Liver (tissue), 9 donors: Measurements from ENCODE around the gene TMEM123. TPM values are rescaled to one million over a fixed set of nuclear protein-coding genes. Genes with fewer than 3 reads are reported as not detected.

ENCODE experiments used
- DNase-seq: peaks from one replicate; pipeline ENCODE4 v3.0.0-alpha.2; 2017; ENCODE audit warnings: low spot score
- H3K27ac ChIP-seq, 2 donors: one replicate each; pipeline ENCODE4 v1.7.0; 2013; ENCODE audit warnings: inconsistent platforms in 2 of 2, low read length in 2 of 2, control low read depth in 1 of 2, low read depth in 1 of 2, mild to moderate bottlenecking in 1 of 2
- H3K27me3 ChIP-seq, 4 donors: one replicate each; pipeline versions ENCODE4 v1.6.1 to v1.7.0; 2013; ENCODE audit warnings: low read length in 3 of 4, inconsistent platforms in 1 of 4, mild to moderate bottlenecking in 1 of 4, moderate library complexity in 1 of 4; ENCODE audit not compliant: control insufficient read depth in 4 of 4, insufficient read depth in 4 of 4
- H3K36me3 ChIP-seq, 4 donors: one replicate each; pipeline versions ENCODE4 v1.6.1 to v1.7.0; 2013; ENCODE audit warnings: low read length in 3 of 4, mild to moderate bottlenecking in 3 of 4, low read depth in 1 of 4, moderate library complexity in 1 of 4; ENCODE audit not compliant: control insufficient read depth in 4 of 4, insufficient read depth in 3 of 4
- H3K4me1 ChIP-seq, 4 donors: one replicate each; pipeline versions ENCODE4 v1.6.1 to v1.7.0; 2013; ENCODE audit warnings: low read length in 3 of 4, mild to moderate bottlenecking in 3 of 4, moderate library complexity in 1 of 4; ENCODE audit not compliant: control insufficient read depth in 4 of 4, insufficient read depth in 4 of 4
- H3K4me3 ChIP-seq, 3 donors: one replicate each; pipeline versions ENCODE4 v1.6.1 to v1.7.0; 2013; ENCODE audit warnings: low read length in 3 of 3, control low read depth in 1 of 3, low read depth in 1 of 3, mild to moderate bottlenecking in 1 of 3
- H3K9ac ChIP-seq, 2 donors: one replicate each; pipeline ENCODE4 v1.7.0; 2013; ENCODE audit warnings: low read length in 2 of 2, mild to moderate bottlenecking in 2 of 2, moderate library complexity in 2 of 2, control low read depth in 1 of 2, low read depth in 1 of 2
- H3K9me3 ChIP-seq, 4 donors: one replicate each; pipeline versions ENCODE4 v1.6.1 to v1.7.0; 2013; ENCODE audit warnings: low read length in 3 of 4; ENCODE audit not compliant: control insufficient read depth in 4 of 4
- EGR1 ChIP-seq, 2 donors: IDR thresholded peaks; 2 replicates each; pipeline ENCODE4 v1.6.1; 2016 to 2018; ENCODE audit warnings: antibody characterized with exemption in 2 of 2, low read depth in 2 of 2
- FOXA1 ChIP-seq: IDR thresholded peaks from 2 replicates; pipeline ENCODE4 v1.6.1; 2016; ENCODE audit warnings: antibody characterized with exemption
- FOXA2 ChIP-seq: IDR thresholded peaks from 2 replicates; pipeline ENCODE4 v1.6.1; 2016; ENCODE audit warnings: antibody characterized with exemption
- GABPA ChIP-seq, 2 donors: IDR thresholded peaks in 1 of 2; conservative IDR thresholded peaks in 1 of 2; 2 replicates each; pipeline ENCODE4 v1.6.1; 2016; ENCODE audit warnings: antibody characterized with exemption in 2 of 2, mild to moderate bottlenecking in 1 of 2, moderate library complexity in 1 of 2
- HNF4A ChIP-seq, 2 donors: conservative IDR thresholded peaks; 2 replicates each; pipeline ENCODE4 v1.6.1; 2016; ENCODE audit warnings: antibody characterized with exemption in 2 of 2, mild to moderate bottlenecking in 2 of 2
- HNF4G ChIP-seq: IDR thresholded peaks from 2 replicates; pipeline ENCODE4 v1.6.1; 2016; ENCODE audit warnings: antibody characterized with exemption
- JUND ChIP-seq, 2 donors: IDR thresholded peaks; 2 replicates each; pipeline ENCODE4 v1.6.1; 2016; ENCODE audit warnings: antibody characterized with exemption in 2 of 2
- MAX ChIP-seq: IDR thresholded peaks from 2 replicates; pipeline ENCODE4 v1.6.1; 2016; ENCODE audit warnings: antibody characterized with exemption
- NR2F2 ChIP-seq: IDR thresholded peaks from 2 replicates; pipeline ENCODE4 v1.6.1; 2016; ENCODE audit warnings: antibody characterized with exemption
- RAD21 ChIP-seq, 2 donors: IDR thresholded peaks; 2 replicates each; pipeline ENCODE4 v1.6.1; 2016; ENCODE audit warnings: antibody characterized with exemption in 2 of 2, mild to moderate bottlenecking in 2 of 2
- REST ChIP-seq: IDR thresholded peaks from 2 replicates; pipeline ENCODE4 v1.6.1; 2016; ENCODE audit warnings: antibody characterized with exemption, mild to moderate bottlenecking
- RXRA ChIP-seq, 2 donors: IDR thresholded peaks; 2 replicates each; pipeline ENCODE4 v1.6.1; 2017 to 2018; ENCODE audit warnings: antibody characterized with exemption in 2 of 2, mild to moderate bottlenecking in 1 of 2
- SP1 ChIP-seq: IDR thresholded peaks from 2 replicates; pipeline ENCODE4 v1.6.1; 2018; ENCODE audit warnings: antibody characterized with exemption, mild to moderate bottlenecking
- TAF1 ChIP-seq: conservative IDR thresholded peaks from 2 replicates; pipeline ENCODE4 v1.6.1; 2016; ENCODE audit warnings: antibody characterized with exemption, mild to moderate bottlenecking
- YY1 ChIP-seq: IDR thresholded peaks from 2 replicates; pipeline ENCODE4 v1.6.1; 2016; ENCODE audit warnings: antibody characterized with exemption, mild to moderate bottlenecking
- ZBTB33 ChIP-seq: IDR thresholded peaks from 2 replicates; pipeline ENCODE4 v1.6.1; 2016; ENCODE audit warnings: antibody characterized with exemption
- WGBS: extraction: QIAGEN DNeasy Blood & Tissue Kit; methylation state at CpG from one replicate; pipeline ENCODE4 v1.1.7; 2013; 5-methylcytosine and 5-hydroxymethylcytosine counted together
- polyA plus RNA-seq, 2 donors: library from polyadenylated mRNA; stranded (reverse) in 1 of 2; unstranded in 1 of 2; fragments of 200-250 nt in 1 of 2; fragments of >200 nt in 1 of 2; fragmentation: Nextera tagmentation in 1 of 2; extraction: Ambion mirVana in 1 of 2; gene quantifications; one replicate each; pipeline versions ENCODE4 v1.2.1 to v1.2.3, GENCODE V29; 2013 to 2015
- total RNA-seq, 2 donors: library from RNA; depleted of rRNA; stranded (reverse); fragments of >200 nt; gene quantifications; one replicate each; pipeline ENCODE4 v1.2.3, GENCODE V29; 2014
- TF ChIP-seq, protein P1 (sequence below): IDR thresholded peaks from 2 replicates; pipeline ENCODE4 v1.6.1; 2016; ENCODE audit warnings: antibody characterized with exemption
- TF ChIP-seq, protein P2 (sequence below): fragments of 150-350 bp; IDR thresholded peaks from 2 replicates; pipeline ENCODE4 v1.5.1; 2017; ENCODE audit warnings: improper control_type of control experiment, low read depth, low read length; ENCODE audit not compliant: missing input control
- donor health status: healthy.
- donor health status: healthy.
- donor health status: healthy.
- donor health status: healthy.
- donor health status: healthy.

The TMEM123 gene
- total and polyA plus RNA-seq, 4 donors: 101 to 140 (median 107) TPM

DNA sequence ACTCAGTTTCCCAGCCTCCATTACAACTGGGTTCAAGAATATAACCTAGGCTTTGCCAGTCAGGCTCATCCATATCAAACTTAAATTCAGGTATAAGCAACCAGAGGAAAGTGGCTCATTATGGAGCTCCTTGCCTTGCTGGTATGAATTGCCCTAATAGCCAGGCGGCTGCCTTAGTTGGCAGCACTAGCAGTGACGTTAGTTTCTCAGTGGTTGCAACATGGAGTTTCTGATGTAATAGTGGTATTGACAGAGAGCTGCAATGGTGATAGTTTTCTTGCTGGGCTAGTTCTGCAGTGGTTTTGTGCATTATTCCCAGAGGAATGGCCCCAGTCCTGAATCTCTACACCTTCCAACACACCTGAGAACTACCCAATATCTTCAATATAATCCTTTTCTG, 3.8 kb upstream of the TMEM123 start:
- Histone ChIP-seq H3K36me3 (no peaks in the 10 kb centered on the region), H3K4me3 (no peak overlapping the region), H3K27ac (peak overlapping the region; percentile 80), H3K4me1 (peaks cover 7 to 64% (median 42%) of the 10 kb centered on the region in 4 donors), H3K9me3 (no peaks in the 10 kb centered on the region), H3K27me3 (no peaks in the 10 kb centered on the region), H3K9ac (no peak overlapping the region)
- TF ChIP-seq FOXA1: peak; percentile 88
- TF ChIP-seq, protein P1, sequence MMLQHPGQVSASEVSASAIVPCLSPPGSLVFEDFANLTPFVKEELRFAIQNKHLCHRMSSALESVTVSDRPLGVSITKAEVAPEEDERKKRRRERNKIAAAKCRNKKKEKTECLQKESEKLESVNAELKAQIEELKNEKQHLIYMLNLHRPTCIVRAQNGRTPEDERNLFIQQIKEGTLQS: peak; percentile 85
- TF ChIP-seq GABPA (IDR thresholded peaks at IDR 0.05 in 1 of 2, conservative IDR thresholded peaks at IDR 0.05 in 1 of 2): no peak
- peak; percentile 44 to 60 for TF ChIP-seq HNF4A (conservative IDR thresholded peaks at IDR 0.05)
- peak; percentile 75 to 87 for TF ChIP-seq JUND (IDR thresholded peaks at IDR 0.05)
- TF ChIP-seq SP1: peak; percentile 59
- peak; percentile 36 to 61 for TF ChIP-seq RAD21 (IDR thresholded peaks at IDR 0.05)
- TF ChIP-seq NR2F2: no peak
- TF ChIP-seq FOXA2: peak; percentile 96
- no peak for TF ChIP-seq HNF4G
- TF ChIP-seq REST: peak; percentile 73
- peak; percentile 42 for TF ChIP-seq MAX
- TF ChIP-seq EGR1 (IDR thresholded peaks at IDR 0.05; ENCODE audit: low read depth in 2 of 2): peak in 1 of 2 donors; percentile 49
- peak; percentile 67 for TF ChIP-seq ZBTB33
- TF ChIP-seq, protein P2, sequence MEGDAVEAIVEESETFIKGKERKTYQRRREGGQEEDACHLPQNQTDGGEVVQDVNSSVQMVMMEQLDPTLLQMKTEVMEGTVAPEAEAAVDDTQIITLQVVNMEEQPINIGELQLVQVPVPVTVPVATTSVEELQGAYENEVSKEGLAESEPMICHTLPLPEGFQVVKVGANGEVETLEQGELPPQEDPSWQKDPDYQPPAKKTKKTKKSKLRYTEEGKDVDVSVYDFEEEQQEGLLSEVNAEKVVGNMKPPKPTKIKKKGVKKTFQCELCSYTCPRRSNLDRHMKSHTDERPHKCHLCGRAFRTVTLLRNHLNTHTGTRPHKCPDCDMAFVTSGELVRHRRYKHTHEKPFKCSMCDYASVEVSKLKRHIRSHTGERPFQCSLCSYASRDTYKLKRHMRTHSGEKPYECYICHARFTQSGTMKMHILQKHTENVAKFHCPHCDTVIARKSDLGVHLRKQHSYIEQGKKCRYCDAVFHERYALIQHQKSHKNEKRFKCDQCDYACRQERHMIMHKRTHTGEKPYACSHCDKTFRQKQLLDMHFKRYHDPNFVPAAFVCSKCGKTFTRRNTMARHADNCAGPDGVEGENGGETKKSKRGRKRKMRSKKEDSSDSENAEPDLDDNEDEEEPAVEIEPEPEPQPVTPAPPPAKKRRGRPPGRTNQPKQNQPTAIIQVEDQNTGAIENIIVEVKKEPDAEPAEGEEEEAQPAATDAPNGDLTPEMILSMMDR: no peak
- no peak for TF ChIP-seq TAF1
- TF ChIP-seq RXRA (IDR thresholded peaks at IDR 0.05): peak; percentile 50 to 71
- peak; percentile 92 for TF ChIP-seq YY1
- WGBS: 33% methylated on average over 2 of the region's 2 CpGs
- no peak for DNase-seq
